ENCODE measurements around the gene OSBPL8.

The OSBPL8 gene

GRCh38 chr12:76464631-76465166, 94.9 kb downstream of the OSBPL8 start:
- no peak for TF ChIP-seq CTCF (conservative IDR thresholded peaks at IDR 0.05; ENCODE audit: control insufficient read depth, insufficient read depth, low read depth, low read length)
- peak; percentile 26 for DNase-seq (ENCODE audit: low read depth)
- H3K4me3 ChIP-seq (ENCODE audit: control insufficient read depth, low read depth, low read length): no peak overlapping the region

GRCh38 chr12:76462668-76463224, 96.8 kb downstream of the OSBPL8 start:
- no peak for TF ChIP-seq CTCF (conservative IDR thresholded peaks at IDR 0.05; ENCODE audit: control insufficient read depth, insufficient read depth, low read depth, low read length)
- no peak for DNase-seq (ENCODE audit: low read depth)
- H3K4me3 ChIP-seq (ENCODE audit: control insufficient read depth, low read depth, low read length): no peak overlapping the region

- TF ChIP-seq CTCF (conservative IDR thresholded peaks at IDR 0.05; ENCODE audit: control insufficient read depth, insufficient read depth, low read depth, low read length): no peak
These were observed 98.8 kb downstream of the OSBPL8 start for GRCh38 chr12:76460807-76461206.

GRCh38 chr12:76457818-76458217, 101.8 kb downstream of the OSBPL8 start:
- DNase-seq (ENCODE audit: low read depth): no peak
- H3K4me3 ChIP-seq (ENCODE audit: control insufficient read depth, low read depth, low read length): no peak overlapping the region
- TF ChIP-seq CTCF (conservative IDR thresholded peaks at IDR 0.05; ENCODE audit: control insufficient read depth, insufficient read depth, low read depth, low read length): no peak

More at GRCh38 chr12:76460807-76461206, 98.8 kb downstream of the OSBPL8 start:
- no peak for DNase-seq (ENCODE audit: low read depth)
- H3K4me3 ChIP-seq (ENCODE audit: control insufficient read depth, low read depth, low read length): no peak overlapping the region

GRCh38 chr12:76457010-76457409, 102.6 kb downstream of the OSBPL8 start:
- no peak overlapping the region for H3K4me3 ChIP-seq (ENCODE audit: control insufficient read depth, low read depth, low read length)
- no peak for TF ChIP-seq CTCF (conservative IDR thresholded peaks at IDR 0.05; ENCODE audit: control insufficient read depth, insufficient read depth, low read depth, low read length)
- DNase-seq (ENCODE audit: low read depth): no peak

GRCh38 chr12:76455582-76456345, 103.8 kb downstream of the OSBPL8 start:
- peak; percentile 64 for TF ChIP-seq CTCF (conservative IDR thresholded peaks at IDR 0.05; ENCODE audit: control insufficient read depth, insufficient read depth, low read depth, low read length)
- no peak overlapping the region for H3K4me3 ChIP-seq (ENCODE audit: control insufficient read depth, low read depth, low read length)
- peak; percentile 91 for DNase-seq (ENCODE audit: low read depth)
